NCI-H2171 treated with DMSO at 0.1 percent for 48 hours (cell line): ENCODE data around the gene CAND1.

ENCODE experiments used
- DNase-seq: peaks from one replicate; lab custom pipeline; 2025; lab: John Stamatoyannopoulos, UW

Gene CAND1

DNA sequence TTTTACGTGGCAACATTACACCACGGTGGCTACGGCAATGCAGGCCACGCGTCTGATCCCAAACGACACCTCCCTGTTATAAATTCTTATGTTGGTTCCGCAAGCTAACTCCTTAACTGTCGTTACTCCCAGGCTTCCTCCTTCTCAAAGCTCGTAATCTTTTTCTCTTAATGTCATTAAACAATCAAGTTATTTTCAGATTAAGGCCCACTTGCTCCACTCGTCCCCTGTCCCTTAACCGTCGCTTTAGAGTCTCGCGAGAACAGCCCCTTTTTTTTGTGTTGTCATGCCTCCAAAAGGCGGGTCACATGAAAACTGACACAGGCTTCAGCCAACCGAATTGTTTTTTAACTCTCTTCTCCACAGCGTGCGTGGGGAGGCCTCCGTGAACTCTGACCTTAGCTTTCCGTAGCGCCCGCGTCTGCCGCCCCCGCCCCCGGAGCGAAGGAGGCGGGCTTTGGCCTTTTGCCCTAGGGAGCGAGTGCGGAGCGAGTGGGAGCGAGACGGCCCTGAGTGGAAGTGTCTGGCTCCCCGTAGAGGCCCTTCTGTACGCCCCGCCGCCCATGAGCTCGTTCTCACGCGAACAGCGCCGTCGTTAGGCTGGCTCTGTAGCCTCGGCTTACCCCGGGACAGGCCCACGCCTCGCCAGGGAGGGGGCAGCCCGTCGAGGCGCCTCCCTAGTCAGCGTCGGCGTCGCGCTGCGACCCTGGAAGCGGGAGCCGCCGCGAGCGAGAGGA is at the start of gene CAND1:
Gene CAND1 (plus strand): TSS at position 463 of the 737 bp plus-strand sequence. CDS start 360 bp downstream, outside the sequence.
- peak; percentile 99 for DNase-seq

- peak; percentile 80 for DNase-seq
Measured at GRCh38 chr12:67220065-67220464, 49.1 kb upstream of the CAND1 start.

GRCh38 chr12:67222302-67222701 is 46.9 kb upstream of the CAND1 start:
- DNase-seq, result peak; percentile 24

DNA sequence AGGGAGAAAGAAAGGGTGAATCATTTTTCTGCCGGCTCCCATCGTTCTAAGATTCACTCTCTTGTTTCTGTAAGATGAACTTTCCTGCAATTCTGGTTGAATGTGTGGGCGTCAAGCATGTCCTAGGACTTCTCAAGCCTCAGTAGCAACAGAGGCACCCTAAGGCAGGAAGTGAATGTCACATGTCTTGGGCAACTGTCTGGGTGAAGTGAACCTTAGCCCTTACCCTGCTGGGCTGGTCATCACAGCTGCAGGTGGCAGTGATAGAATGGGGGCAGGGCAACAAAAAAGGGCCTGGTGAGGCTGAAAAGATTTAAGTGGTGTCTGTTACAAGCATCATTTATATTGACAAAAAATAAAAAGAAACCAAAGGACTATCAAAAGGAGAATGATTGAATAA is 45.9 kb upstream of the CAND1 start:
- no peak for DNase-seq

DNA sequence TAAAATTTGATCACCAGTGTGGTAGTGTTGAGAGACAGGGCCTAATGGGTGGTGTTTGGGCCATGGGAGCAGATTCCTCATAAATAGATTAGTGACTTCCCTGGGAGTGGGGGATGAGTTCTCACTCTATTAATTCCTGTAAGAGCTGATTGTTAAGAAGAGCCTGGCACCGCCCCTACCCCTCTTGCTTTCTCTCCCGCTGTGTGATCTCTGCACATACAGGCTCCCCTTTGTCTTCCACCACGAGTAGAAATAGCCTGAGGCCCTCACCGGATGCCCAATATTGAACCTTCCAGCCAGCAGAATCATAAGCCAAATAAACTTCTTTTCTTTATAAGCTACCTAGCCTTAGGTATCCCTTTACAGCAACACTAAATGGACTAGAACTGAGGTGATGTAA is 31.9 kb upstream of the CAND1 start:
- no peak for DNase-seq

DNA sequence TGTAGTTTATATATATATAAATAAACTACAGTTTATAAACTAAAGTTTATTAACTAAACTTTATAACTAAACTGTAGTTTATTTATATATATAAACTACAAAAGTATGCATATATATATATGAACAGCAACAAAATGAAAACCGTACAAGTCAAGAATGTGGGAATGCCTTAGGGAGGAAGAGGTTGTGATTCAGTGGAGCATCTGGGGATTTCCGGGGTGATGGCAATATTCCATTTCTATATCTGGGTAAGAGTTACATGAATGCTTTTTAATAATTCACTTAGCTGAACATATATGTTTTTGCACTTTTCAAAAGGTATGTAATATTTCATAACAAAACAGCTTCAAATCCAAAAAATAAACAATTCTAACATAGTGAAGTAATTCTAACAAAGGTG is 30.1 kb upstream of the CAND1 start:
- DNase-seq, result no peak

GRCh38 chr12:67241482-67241881 is 27.7 kb upstream of the CAND1 start:
- no peak for DNase-seq

- DNase-seq, result no peak
Measured at GRCh38 chr12:67243260-67243659, 25.9 kb upstream of the CAND1 start.

DNA sequence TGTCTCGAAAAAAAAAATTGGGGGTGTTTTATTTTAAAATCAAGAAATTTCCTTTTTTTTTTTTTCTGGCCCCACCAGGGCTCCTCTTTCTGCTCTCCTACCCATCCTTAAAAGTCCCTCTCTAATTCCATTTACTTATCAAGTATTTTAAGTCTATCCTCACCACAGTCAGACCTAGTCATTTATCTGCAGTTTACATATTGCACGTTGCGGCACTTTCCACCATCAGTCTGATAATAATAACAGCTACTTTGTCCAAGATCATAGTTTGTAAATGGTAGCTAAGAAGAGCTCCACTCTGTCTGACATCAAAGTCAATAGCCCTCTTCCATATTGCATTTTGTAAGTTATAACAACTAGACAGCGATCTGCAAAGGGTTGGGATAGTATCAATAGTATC is 23.6 kb upstream of the CAND1 start:
- DNase-seq, result no peak

DNA sequence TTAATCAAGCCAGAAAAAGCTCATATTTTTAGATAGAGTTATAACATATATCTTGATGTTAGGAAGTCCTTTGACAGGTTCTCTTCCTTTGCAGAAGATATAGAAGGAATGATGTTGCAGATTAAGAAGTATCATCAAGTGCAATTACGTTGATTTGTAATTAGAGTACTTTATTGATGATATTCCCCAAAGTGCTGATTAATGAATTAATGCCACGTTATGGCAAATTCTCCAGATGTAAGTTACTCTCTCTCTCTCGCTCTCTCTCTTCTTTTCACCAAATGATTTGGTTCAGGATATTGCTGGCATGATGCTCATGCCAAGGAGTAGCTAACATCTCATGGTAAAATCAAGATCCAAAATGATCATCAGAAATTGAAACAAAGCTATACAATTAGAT is 18.1 kb upstream of the CAND1 start:
- no peak for DNase-seq

- no peak for DNase-seq
Measured at GRCh38 chr12:67254372-67255026, 14.7 kb upstream of the CAND1 start.

- DNase-seq, result no peak
Measured at GRCh38 chr12:67256649-67257048, 12.5 kb upstream of the CAND1 start.

GRCh38 chr12:67263471-67263870 is 5.7 kb upstream of the CAND1 start:
- DNase-seq, result peak; percentile 93

- peak; percentile 99 for DNase-seq
Measured at GRCh38 chr12:67268335-67268895, 743 bp upstream of the CAND1 start.

GRCh38 chr12:67269633-67270573 is 745 bp downstream of the CAND1 start:
- peak; percentile 70 for DNase-seq

GRCh38 chr12:67270622-67271021 is 1.5 kb downstream of the CAND1 start:
- peak; percentile 60 for DNase-seq

GRCh38 chr12:67271976-67272375 is 2.8 kb downstream of the CAND1 start:
- DNase-seq, result no peak

DNA sequence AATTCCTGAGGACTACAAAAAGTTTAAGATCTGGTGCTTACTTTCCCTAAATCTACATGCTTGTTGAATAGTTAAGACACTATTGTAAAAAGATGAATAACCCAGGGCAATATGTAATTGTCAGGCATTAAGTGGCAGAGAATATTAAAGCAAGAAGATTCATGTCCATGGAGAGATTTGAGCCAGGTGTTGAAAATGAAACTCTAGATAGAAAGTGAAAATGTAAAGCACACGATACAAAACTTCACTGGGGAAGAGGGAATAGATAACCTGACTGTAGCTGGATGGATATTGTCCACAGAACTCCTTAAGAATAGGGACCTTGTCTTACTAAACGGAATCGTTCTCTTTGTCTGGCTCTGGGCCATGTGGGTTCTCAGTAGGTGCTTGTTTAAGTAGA is 5.0 kb downstream of the CAND1 start:
- DNase-seq, result no peak

- no peak for DNase-seq
Measured at GRCh38 chr12:67275380-67275913, 6.3 kb downstream of the CAND1 start.

- no peak for DNase-seq
Measured at GRCh38 chr12:67276421-67276820, 7.3 kb downstream of the CAND1 start.

- no peak for DNase-seq
Measured at GRCh38 chr12:67279637-67280036, 10.5 kb downstream of the CAND1 start.

- no peak for DNase-seq
Measured at GRCh38 chr12:67280088-67280487, 10.9 kb downstream of the CAND1 start.
